Ishikawa (cell line): ENCODE results near the gene RSU1.

Experiments
- CEBPB ChIP-seq: IDR thresholded peaks from 2 replicates; pipeline ENCODE4 v1.6.1; 2012
- CREB1 ChIP-seq: IDR thresholded peaks from 2 replicates; pipeline ENCODE4 v1.6.1; 2012; ENCODE audit warnings: low read depth
- EGR1 ChIP-seq: IDR thresholded peaks from 2 replicates; pipeline ENCODE4 v1.6.1; 2012
- EP300 ChIP-seq: IDR thresholded peaks from 2 replicates; pipeline ENCODE4 v1.6.1; 2012; ENCODE audit warnings: borderline replicate concordance
- FOXM1 ChIP-seq: IDR thresholded peaks from 2 replicates; pipeline ENCODE4 v1.6.1; 2012; ENCODE audit warnings: low read depth, borderline replicate concordance
- MAX ChIP-seq: IDR thresholded peaks from 2 replicates; pipeline ENCODE4 v1.6.1; 2012
- NFIC ChIP-seq: IDR thresholded peaks from 2 replicates; pipeline ENCODE4 v1.6.1; 2012
- RAD21 ChIP-seq: IDR thresholded peaks from 2 replicates; pipeline ENCODE4 v1.6.1; 2012; ENCODE audit warnings: low read depth
- REST ChIP-seq: IDR thresholded peaks from 2 replicates; pipeline ENCODE4 v1.6.1; 2012; ENCODE audit warnings: low read depth, mild to moderate bottlenecking
- TAF1 ChIP-seq: IDR thresholded peaks from 2 replicates; pipeline ENCODE4 v1.6.1; 2012; ENCODE audit warnings: low read depth, mild to moderate bottlenecking
- TCF12 ChIP-seq: IDR thresholded peaks from 2 replicates; pipeline ENCODE4 v1.6.1; 2012; ENCODE audit warnings: low read depth
- TEAD4 ChIP-seq: IDR thresholded peaks from 2 replicates; pipeline ENCODE4 v1.6.1; 2012
- USF1 ChIP-seq: IDR thresholded peaks from 2 replicates; pipeline ENCODE4 v1.6.1; 2012
- YY1 ChIP-seq: IDR thresholded peaks from 2 replicates; pipeline ENCODE4 v1.6.1; 2012; ENCODE audit warnings: low read depth
- ZBTB7A ChIP-seq: IDR thresholded peaks from 2 replicates; pipeline ENCODE4 v1.6.1; 2012; ENCODE audit warnings: low read depth

RSU1 gene

GRCh38 chr10:16679511-16679910 is 137.7 kb downstream of the RSU1 start:
- TF ChIP-seq TCF12, result no peak
- TF ChIP-seq TAF1, result no peak
- no peak for TF ChIP-seq EP300
- TF ChIP-seq EGR1, result no peak
- TF ChIP-seq FOXM1, result no peak
- no peak for TF ChIP-seq CEBPB
- TF ChIP-seq CREB1, result no peak
- no peak for TF ChIP-seq YY1
- no peak for TF ChIP-seq TEAD4
- no peak for TF ChIP-seq REST
- no peak for TF ChIP-seq MAX
- no peak for TF ChIP-seq RAD21

- TF ChIP-seq TCF12 (no peak), ZBTB7A (no peak), MAX (no peak), REST (no peak), NFIC (no peak), CEBPB (no peak), EGR1 (no peak), TAF1 (no peak), TEAD4 (no peak), YY1 (no peak), RAD21 (no peak), EP300 (no peak)
Observed at GRCh38 chr10:16675334-16675733, 141.9 kb downstream of the RSU1 start.

GRCh38 chr10:16674147-16674703 is 143.0 kb downstream of the RSU1 start:
- TF ChIP-seq ZBTB7A, result no peak
- TF ChIP-seq EP300, result no peak
- TF ChIP-seq RAD21, result no peak
- no peak for TF ChIP-seq MAX
- no peak for TF ChIP-seq TAF1
- no peak for TF ChIP-seq EGR1

GRCh38 chr10:16673443-16673842 is 143.8 kb downstream of the RSU1 start:
- TF ChIP-seq CEBPB, result no peak
- no peak for TF ChIP-seq TAF1
- TF ChIP-seq USF1, result no peak
- TF ChIP-seq EP300, result no peak
- TF ChIP-seq REST, result no peak
- no peak for TF ChIP-seq NFIC
- TF ChIP-seq FOXM1, result no peak
- TF ChIP-seq TEAD4, result no peak
- no peak for TF ChIP-seq YY1
- TF ChIP-seq MAX, result no peak
- no peak for TF ChIP-seq TCF12
- no peak for TF ChIP-seq CREB1
- no peak for TF ChIP-seq ZBTB7A
- TF ChIP-seq EGR1, result no peak
- no peak for TF ChIP-seq RAD21

- no peak for TF ChIP-seq TCF12
- no peak for TF ChIP-seq USF1
- no peak for TF ChIP-seq MAX
Observed at GRCh38 chr10:16663444-16663843, 153.8 kb downstream of the RSU1 start.
